K562 (cell line): ENCODE measurements around the gene ITGB2. TPM values are rescaled to one million over a fixed set of nuclear protein-coding genes. Genes with fewer than 3 reads are reported as not detected.

Experiments used
- ATAC-seq: fragments of 200-7000 bp; cut with Tn5 transposase; 3 replicates; pipeline ENCODE4 v1.9.1; 2020; ENCODE audit warnings: moderate library complexity
- BruUV-seq: library from RNA; stranded (reverse); fragments of 400-500 nt; replicated peaks from 2 replicates; lab custom pipeline; 2021; lab: Mats Ljungman, UMichigan
- CTCF ChIA-PET: fragments of 300-600 bp; formaldehyde crosslinking; extraction: SDS; loops from one replicate; lab custom pipeline; 2021; ENCODE audit warnings: low intra/inter-chr PET ratio; lab: Yijun Ruan, JAX
- POLR2A ChIA-PET: fragments of 300-600, 350-650 bp; sonication (Branson Sonifier 250); formaldehyde crosslinking; extraction: SDS; loops from one replicate; lab custom pipeline; 2021; ENCODE audit warnings: antibody characterized with exemption, inconsistent platforms; lab: Yijun Ruan, JAX
- DNase-seq, 4 experiments: peaks; one replicate each; pipeline versions ENCODE4 v3.0.0 to v3.0.0-alpha.2; 2011 to 2018; ENCODE audit warnings: low spot score in 3 of 4, mixed read lengths in 3 of 4; ENCODE audit errors: extremely low read depth in 1 of 4
- FAIRE-seq: peaks from 2 replicates; lab custom pipeline; 2011; peaks lifted over from hg19 to GRCh38; lab: Jason Lieb, UNC
- H2AFZ ChIP-seq: 2 replicates; pipeline ENCODE4 v1.6.0; 2011; ENCODE audit warnings: low read depth, low read length, control low read depth, inconsistent platforms
- H3K27ac ChIP-seq: fragments of 200-600 bp; 3 replicates; pipeline ENCODE4 v1.8.0; 2011; ENCODE audit warnings: low read depth, mild to moderate bottlenecking, control low read depth, inconsistent platforms, low read length, moderate library complexity, mixed read lengths; ENCODE audit errors: extremely low read depth
- H3K27me3 ChIP-seq, 2 experiments: fragments of 300-600 bp in 1 of 2; 2 replicates in 1 of 2; 3 replicates in 1 of 2; pipeline versions ENCODE4 v1.6.0 to v1.8.0; 2011; ENCODE audit warnings: inconsistent platforms in 2 of 2, low read length in 2 of 2, mild to moderate bottlenecking in 1 of 2, mixed read lengths in 1 of 2, moderate library complexity in 1 of 2; ENCODE audit not compliant: control insufficient read depth in 2 of 2, insufficient read depth in 2 of 2
- H3K36me3 ChIP-seq: fragments of 300-600 bp; 3 replicates; pipeline ENCODE4 v1.8.0; 2011; ENCODE audit warnings: mild to moderate bottlenecking, low read length, inconsistent platforms; ENCODE audit not compliant: control insufficient read depth, insufficient read depth
- H3K4me1 ChIP-seq, 2 experiments: fragments of 200-600 bp in 1 of 2; replicated peaks in 1 of 2; 2 replicates in 1 of 2; 3 replicates in 1 of 2; pipeline versions ENCODE4 v1.5.1 to v1.8.0; 2011; ENCODE audit warnings: inconsistent platforms in 2 of 2, low read length in 2 of 2, mild to moderate bottlenecking in 1 of 2, mixed read lengths in 1 of 2, moderate library complexity in 1 of 2; ENCODE audit not compliant: control insufficient read depth in 2 of 2, insufficient read depth in 2 of 2
- H3K4me2 ChIP-seq: 2 replicates; pipeline ENCODE4 v1.6.1; 2011; ENCODE audit warnings: low read length, control low read depth, inconsistent platforms, mixed read lengths; ENCODE audit not compliant: insufficient read depth
- H3K4me3 ChIP-seq: fragments of 200-600 bp; sonication (generic), shearing (Covaris generic); 2 replicates; pipeline ENCODE4 v1.5.1; 2016; ENCODE audit warnings: control low read depth, inconsistent platforms
- H3K79me2 ChIP-seq: fragments of 200-600 bp; 3 replicates; pipeline ENCODE4 v1.8.0; 2011; ENCODE audit warnings: low read length, inconsistent platforms; ENCODE audit not compliant: control insufficient read depth, insufficient read depth
- H3K9ac ChIP-seq, 2 experiments: 2 replicates each; pipeline versions ENCODE4 v1.6.0 to v1.6.1; 2011; ENCODE audit warnings: low read depth in 2 of 2, low read length in 2 of 2, control low read depth in 1 of 2, inconsistent platforms in 1 of 2, mild to moderate bottlenecking in 1 of 2, mixed read lengths in 1 of 2; ENCODE audit not compliant: insufficient read depth in 1 of 2
- H3K9me1 ChIP-seq: one replicate; pipeline ENCODE4 v1.6.0; 2011; ENCODE audit warnings: inconsistent platforms, mild to moderate bottlenecking, low read length, moderate library complexity; ENCODE audit not compliant: control insufficient read depth, insufficient read depth
- H3K9me3 ChIP-seq: replicated peaks from 2 replicates; pipeline ENCODE4 v1.5.1; 2011; ENCODE audit warnings: low read depth, low read length, inconsistent platforms; ENCODE audit not compliant: control insufficient read depth, insufficient read depth
- H4K20me1 ChIP-seq: replicated peaks from 2 replicates; pipeline ENCODE4 v1.6.1; 2011; ENCODE audit warnings: low read length, inconsistent platforms, mixed read lengths; ENCODE audit not compliant: control insufficient read depth, insufficient read depth
- HNRNPL ChIP-seq: fragments of 200-400 bp; formaldehyde crosslinking; IDR thresholded peaks from 2 replicates; pipeline ENCODE4 v1.6.1; 2017; ENCODE audit warnings: low read depth, mild to moderate bottlenecking, low read length
- RBFOX2 ChIP-seq: fragments of 200-400 bp; formaldehyde crosslinking; IDR thresholded peaks from 2 replicates; pipeline ENCODE4 v1.6.1; 2017; ENCODE audit warnings: low read depth, mild to moderate bottlenecking, low read length, moderate library complexity
- SPI1 ChIP-seq: IDR thresholded peaks from 2 replicates; pipeline ENCODE4 v1.6.1; 2011; ENCODE audit warnings: low read depth, low read length, control low read depth, borderline replicate concordance
- WGBS: fragments of 100-300 bp; shearing (Covaris generic); methylation state at CpG from one replicate; pipeline ENCODE4 v1.1.6; 2016; ENCODE audit warnings: low coverage, mixed read lengths; ENCODE audit not compliant: insufficient coverage; ENCODE audit errors: missing lambda C conversion rate; 5-methylcytosine and 5-hydroxymethylcytosine counted together
- in situ Hi-C: fragments of 300-500 bp; cut with MboI; formaldehyde crosslinking; loops from 4 replicates; pipeline ENCODE4 v1.15.0; 2018; ENCODE audit warnings: inconsistent platforms, mixed read lengths
- intact Hi-C: fragments of 100-400 bp; cut with micrococcal nuclease; formaldehyde crosslinking; loops from 2 replicates; pipeline ENCODE4 v1.14.2; 2022
- polyA plus RNA-seq, 8 experiments: library from polyadenylated mRNA; depleted of rRNA in 4 of 8; stranded (reverse) in 5 of 8; unstranded in 3 of 8; fragments of >200 nt; fragmentation: Nextera tagmentation in 2 of 8; fragmentation: Illumina TruSeq in 1 of 8; extraction: Ambion mirVana in 2 of 8; extraction: Trizol in 1 of 8; gene quantifications; 2 replicates each; pipeline versions ENCODE4 v1.2.1 to v1.2.3, GENCODE V29; 2011 to 2014; ENCODE audit warnings: inconsistent platforms in 1 of 8, missing spikeins in 1 of 8
- total RNA-seq, 7 experiments: library from RNA; depleted of rRNA in 6 of 7; stranded (reverse); fragments of >200 nt in 6 of 7; fragmentation: Illumina TruSeq in 2 of 7; extraction: Trizol in 2 of 7; gene quantifications; 2 replicates each; pipeline versions ENCODE4 v1.2.1 to v1.2.3, GENCODE V29; 2011 to 2021; ENCODE audit warnings: low replicate concordance in 1 of 7

Gene ITGB2
- total and polyA plus RNA-seq, 9 of the 15 experiments (the other 6 are each of a cell fraction or from before 2014, with no cell fraction given) = 0.07 to 1.3 (median 0.51) TPM; not detected in 2

DNA sequence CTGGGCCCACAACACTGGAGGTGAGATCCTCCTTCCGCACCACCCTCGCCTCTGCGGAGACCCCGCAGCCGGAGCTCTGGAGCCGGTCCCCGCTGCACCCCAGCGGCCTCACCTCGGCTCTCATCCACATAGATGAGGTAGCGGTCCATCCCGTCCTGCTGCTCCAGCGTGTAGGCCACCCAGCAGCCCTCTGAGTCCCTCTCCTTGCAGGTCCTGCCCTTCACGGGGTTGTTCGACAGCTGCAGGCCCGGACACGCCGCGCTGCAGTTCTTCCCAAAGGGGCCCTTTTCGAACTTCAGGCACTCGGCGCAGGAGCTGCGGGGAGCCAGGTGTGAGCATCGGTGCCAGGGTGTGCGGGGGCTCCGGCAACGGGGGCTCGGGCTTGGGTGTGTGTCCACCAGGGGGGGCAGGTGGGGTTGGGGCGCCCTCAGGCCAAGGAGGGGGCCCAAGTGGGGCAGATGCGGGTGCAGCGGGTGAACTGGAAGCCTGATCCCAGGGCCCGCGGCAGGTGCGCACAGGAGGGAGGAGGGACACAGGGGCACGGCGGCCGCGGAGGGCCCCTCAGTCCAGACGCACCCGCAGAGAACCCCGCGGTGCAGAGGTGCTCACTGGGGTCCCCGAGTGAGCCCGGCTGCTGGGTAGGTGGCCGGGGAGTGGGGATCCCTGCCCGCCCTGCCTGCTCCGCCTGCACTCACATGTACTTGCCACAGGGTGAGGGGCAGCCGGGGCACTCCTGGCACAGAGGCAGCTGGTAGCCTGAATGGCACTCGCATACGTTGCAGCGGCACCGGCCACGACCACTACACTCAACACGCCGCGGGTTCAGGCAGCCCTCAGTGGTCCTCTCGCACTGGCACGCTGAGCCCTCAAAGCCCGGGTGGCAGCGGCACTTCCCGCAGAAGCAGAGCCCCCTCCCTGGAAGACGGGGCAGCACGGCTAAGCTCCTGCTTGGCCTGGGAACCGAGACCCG, 31.8 kb downstream of the ITGB2 start:
- Histone ChIP-seq H3K36me3 (no peaks in the 10 kb centered on the region), H4K20me1 (peaks cover 24% of the 10 kb centered on the region), H3K9me1 (peaks cover 3% of the 10 kb centered on the region), H3K27me3 (peaks cover 26 to 74% of the 10 kb centered on the region in 2 experiments; a peak in 4 of 5 replicates), H3K4me2 (no peak overlapping the region), H3K27ac (no peak overlapping the region), H3K9ac (no peak overlapping the region; a peak in 1 of 4 replicates), H3K9me3 (no peaks in the 10 kb centered on the region), H2AFZ (no peak overlapping the region), H3K4me1 (peaks cover 0 to 63% of the 10 kb centered on the region in 2 experiments; a peak in 2 of 5 replicates), H3K4me3 (no peak overlapping the region), H3K79me2 (no peaks in the 10 kb centered on the region)
- BruUV-seq = no TSS peak
- CTCF ChIA-PET = no interaction called here
- ATAC-seq = no peak
- 46% methylated on average over 52 of the region's 64 CpGs for WGBS
- TF ChIP-seq HNRNPL (peak; percentile 44; the same call in 1 of the 2 replicates), SPI1 (no peak), RBFOX2 (0 out of 2 replicates have a peak, but pooled peaks have one; percentile 23)
- POLR2A ChIA-PET = no interaction called here
- intact Hi-C loops (no loop called here), in situ Hi-C loops (no loop called here)
- DNase-seq = no peak
- no peak for FAIRE-seq
